H1 (cell line): ENCODE measurements around the gene P4HA1. TPM values are rescaled to one million over a fixed set of nuclear protein-coding genes. Genes with fewer than 3 reads are reported as not detected.

ENCODE experiments used
- CTBP2 ChIP-seq: IDR thresholded peaks from 2 replicates; pipeline ENCODE4 v1.7.0; 2011; ENCODE audit warnings: borderline replicate concordance, mild to moderate bottlenecking, moderate library complexity, mixed read lengths, low read length; ENCODE audit not compliant: insufficient read depth, insufficient read length
- KDM4A ChIP-seq: IDR thresholded peaks from one replicate; pipeline ENCODE4 v1.7.1; 2012; ENCODE audit warnings: low read depth, mild to moderate bottlenecking, moderate library complexity, low read length, inconsistent platforms; ENCODE audit not compliant: severe bottlenecking
- TCF12 ChIP-seq: IDR thresholded peaks from 2 replicates; pipeline ENCODE4 v1.6.1; 2011; ENCODE audit warnings: low read depth, mild to moderate bottlenecking, low read length
- USF2 ChIP-seq: IDR thresholded peaks from 2 replicates; pipeline ENCODE4 v1.6.1; 2011; ENCODE audit warnings: low read length, improper control_type of control experiment
- polyA plus RNA-seq, 7 experiments: library from polyadenylated mRNA; depleted of rRNA in 3 of 7; stranded (reverse) in 5 of 7; unstranded in 2 of 7; fragments of >200 nt in 5 of 7; fragments of 200-250 nt in 2 of 7; gene quantifications; 1 replicate in 5 of 7; 2 replicates in 1 of 7; 4 replicates in 1 of 7; pipeline versions ENCODE4 v1.2.1 to v1.2.3, GENCODE V29; 2011 to 2013; ENCODE audit warnings: missing spikeins in 2 of 7, mixed read lengths in 2 of 7
- total RNA-seq: library from RNA; stranded (reverse); fragmentation: NEBNext Ultra II Directional; extraction: Animal tissue kit (Norgen Biotek cat#: 25700); gene quantifications from 2 replicates; pipeline ENCODE4 v1.2.1, GENCODE V29; 2021

The P4HA1 gene
- total and polyA plus RNA-seq, 2 of the 8 experiments (the other 6 are each of a cell fraction or from before 2014, with no cell fraction given): 12.0 to 25.7 TPM

- TF ChIP-seq USF2 (no peak), TCF12 (no peak), CTBP2 (no peak), KDM4A (no peak)
These were observed 54.5 kb downstream of the P4HA1 start (continued) for GRCh38 chr10:73042130-73042529.
